SK-N-SH (cell line): ENCODE results near the gene PRDM15. TPM values are rescaled to one million over a fixed set of nuclear protein-coding genes. Genes with fewer than 3 reads are reported as not detected.

Experiments used
- CTCF ChIA-PET: fragments of 300-600, 350-600 bp; formaldehyde crosslinking; extraction: SDS; loops from one replicate; lab custom pipeline; 2021; lab: Yijun Ruan, JAX
- POLR2A ChIA-PET: fragments of 350-600 bp; sonication (Branson Sonifier 250); formaldehyde crosslinking; extraction: SDS; loops from one replicate; lab custom pipeline; 2020; ENCODE audit warnings: antibody characterized with exemption, inconsistent platforms; lab: Yijun Ruan, JAX
- DNase-seq: peaks from one replicate; pipeline ENCODE4 v3.0.0; 2012
- H2AFZ ChIP-seq: fragments of 200-600 bp; sonication (generic); 2 replicates; pipeline ENCODE4 v1.8.1; 2016; ENCODE audit warnings: antibody characterized with exemption, mild to moderate bottlenecking, low read depth
- H3F3A ChIP-seq: fragments of 200-600 bp; sonication (generic); replicated peaks from 2 replicates; pipeline ENCODE3; 2016; ENCODE audit warnings: antibody characterized with exemption, mild to moderate bottlenecking; ENCODE audit not compliant: insufficient read depth
- H3K27ac ChIP-seq, 2 experiments: fragments of 200-500 bp in 1 of 2; fragments of 200-600 bp in 1 of 2; sonication (Bioruptor generic) in 1 of 2; sonication (generic), shearing (Covaris generic) in 1 of 2; 2 replicates each; pipeline versions ENCODE4 v1.5.1 to v1.6.1; 2014 to 2016; ENCODE audit warnings: low read depth in 2 of 2, inconsistent platforms in 1 of 2, low read length in 1 of 2, mild to moderate bottlenecking in 1 of 2, mixed read lengths in 1 of 2
- H3K27me3 ChIP-seq: fragments of 200-600 bp; sonication (generic), shearing (Covaris generic); 2 replicates; pipeline ENCODE4 v1.6.1; 2016; ENCODE audit warnings: mixed run types; ENCODE audit not compliant: insufficient read depth
- H3K36me3 ChIP-seq, 2 experiments: fragments of 200-500 bp in 1 of 2; fragments of 200-600 bp in 1 of 2; sonication (Bioruptor generic) in 1 of 2; sonication (generic) in 1 of 2; replicated peaks in 1 of 2; 2 replicates each; pipeline versions ENCODE3 to v1.5.1; 2014 to 2016; ENCODE audit warnings: low read length in 1 of 2, mild to moderate bottlenecking in 1 of 2; ENCODE audit not compliant: insufficient read depth in 2 of 2, control insufficient read depth in 1 of 2
- H3K4me1 ChIP-seq, 2 experiments: fragments of 200-500 bp in 1 of 2; fragments of 200-600 bp in 1 of 2; sonication (Bioruptor generic) in 1 of 2; sonication (generic), shearing (Covaris generic) in 1 of 2; 2 replicates each; pipeline versions ENCODE4 v1.5.1 to v1.6.1; 2014 to 2016; ENCODE audit warnings: low read depth in 1 of 2, low read length in 1 of 2, mixed run types in 1 of 2; ENCODE audit not compliant: insufficient read depth in 2 of 2, control insufficient read depth in 1 of 2
- H3K4me2 ChIP-seq: fragments of 200-600 bp; sonication (generic), shearing (Covaris generic); 2 replicates; pipeline ENCODE4 v1.6.1; 2017; ENCODE audit warnings: mixed run types
- H3K4me3 ChIP-seq, 2 experiments: fragments of 200-500 bp in 1 of 2; fragments of 200-600 bp in 1 of 2; sonication (Bioruptor generic) in 1 of 2; sonication (generic), shearing (Covaris generic) in 1 of 2; 2 replicates each; pipeline versions ENCODE4 v1.5.1 to v1.8.1; 2014 to 2016; ENCODE audit warnings: low read depth in 2 of 2, inconsistent platforms in 1 of 2, low read length in 1 of 2, mild to moderate bottlenecking in 1 of 2, mixed read lengths in 1 of 2, moderate library complexity in 1 of 2
- H3K79me2 ChIP-seq: fragments of 200-600 bp; sonication (generic); 2 replicates; pipeline ENCODE4 v1.8.1; 2017; ENCODE audit warnings: mild to moderate bottlenecking; ENCODE audit not compliant: insufficient read depth
- H3K9ac ChIP-seq: fragments of 200-600 bp; sonication (generic); 2 replicates; pipeline ENCODE4 v1.6.1; 2017; ENCODE audit warnings: mixed run types
- H3K9me2 ChIP-seq: fragments of 200-600 bp; sonication (generic); 2 replicates; pipeline ENCODE4 v1.6.1; 2017; ENCODE audit warnings: mixed run types
- H3K9me3 ChIP-seq: fragments of 200-600 bp; sonication (generic); 2 replicates; pipeline ENCODE4 v1.6.1; 2017; ENCODE audit warnings: mixed run types, mild to moderate bottlenecking, moderate library complexity
- H4K20me1 ChIP-seq: fragments of 200-600 bp; sonication (generic); 2 replicates; pipeline ENCODE4 v1.6.1; 2017; ENCODE audit warnings: mild to moderate bottlenecking, mixed run types; ENCODE audit not compliant: insufficient read depth
- ELF1 ChIP-seq: IDR thresholded peaks from 2 replicates; pipeline ENCODE4 v1.4.0; 2012
- FOSL2 ChIP-seq: IDR thresholded peaks from 2 replicates; pipeline ENCODE4 v1.4.0; 2012; ENCODE audit warnings: low read depth, mild to moderate bottlenecking, moderate library complexity, borderline replicate concordance
- FOXJ3 ChIP-seq: sonication (generic); formaldehyde crosslinking; IDR thresholded peaks from 2 replicates; pipeline ENCODE4 v1.5.1; 2020; ENCODE audit warnings: mild to moderate bottlenecking, missing genetic modification reagents
- GABPA ChIP-seq: IDR thresholded peaks from 2 replicates; pipeline ENCODE4 v1.4.0; 2012; ENCODE audit warnings: low read depth, mild to moderate bottlenecking
- MAX ChIP-seq: IDR thresholded peaks from 2 replicates; pipeline ENCODE4 v1.4.0; 2012; ENCODE audit warnings: low read depth
- MXI1 ChIP-seq: IDR thresholded peaks from 2 replicates; pipeline ENCODE4 v1.6.1; 2012; ENCODE audit warnings: mild to moderate bottlenecking, low read depth, low read length, improper control_type of control experiment
- NFIC ChIP-seq: IDR thresholded peaks from 2 replicates; pipeline ENCODE4 v1.4.0; 2012; ENCODE audit warnings: borderline replicate concordance
- POLR2AphosphoS5 ChIP-seq: IDR thresholded peaks from 2 replicates; pipeline ENCODE4 v1.6.1; 2012; ENCODE audit warnings: low read depth, low read length
- RAD21 ChIP-seq: IDR thresholded peaks from 2 replicates; pipeline ENCODE4 v1.6.1; 2012; ENCODE audit warnings: mild to moderate bottlenecking, low read length
- RCOR1 ChIP-seq: fragments of 150-350 bp; IDR thresholded peaks from 2 replicates; pipeline ENCODE4 v1.6.1; 2017; ENCODE audit warnings: antibody characterized with exemption, low read length
- REST ChIP-seq: IDR thresholded peaks from 2 replicates; pipeline ENCODE4 v1.6.1; 2012; ENCODE audit warnings: mild to moderate bottlenecking, low read depth, low read length, moderate library complexity
- RFX5 ChIP-seq: IDR thresholded peaks from 2 replicates; pipeline ENCODE4 v1.6.1; 2012; ENCODE audit warnings: mild to moderate bottlenecking, improper control_type of control experiment, low read length
- SIN3A ChIP-seq: IDR thresholded peaks from 2 replicates; pipeline ENCODE4 v1.6.1; 2012; ENCODE audit warnings: low read depth, mild to moderate bottlenecking, low read length, moderate library complexity, borderline replicate concordance
- TAF1 ChIP-seq: IDR thresholded peaks from 2 replicates; pipeline ENCODE4 v1.6.1; 2012; ENCODE audit warnings: low read depth, mild to moderate bottlenecking, low read length, moderate library complexity, borderline replicate concordance
- TCF12 ChIP-seq: IDR thresholded peaks from 2 replicates; pipeline ENCODE4 v1.4.0; 2012
- USF1 ChIP-seq: IDR thresholded peaks from 2 replicates; pipeline ENCODE4 v1.4.0; 2012; ENCODE audit warnings: low read depth, borderline replicate concordance
- USF2 ChIP-seq: fragments of 150-350 bp; IDR thresholded peaks from 2 replicates; pipeline ENCODE4 v1.6.1; 2017; ENCODE audit warnings: antibody characterized with exemption, low read length, low read depth, borderline replicate concordance
- YY1 ChIP-seq: IDR thresholded peaks from 2 replicates; pipeline ENCODE4 v1.4.0; 2012; ENCODE audit warnings: low read depth, mild to moderate bottlenecking
- WGBS: methylation state at CpG from one replicate; pipeline ENCODE4 v1.1.6; 2017; ENCODE audit warnings: low lambda C conversion rate; 5-methylcytosine and 5-hydroxymethylcytosine counted together
- polyA plus RNA-seq, 3 experiments: library from polyadenylated mRNA; depleted of rRNA; stranded (reverse); fragments of >200 nt; gene quantifications; 2 replicates each; pipeline ENCODE4 v1.2.3, GENCODE V29; 2012
- TF ChIP-seq, protein P1 (sequence below): fragments of 200-600 bp; sonication (generic); IDR thresholded peaks from 2 replicates; pipeline ENCODE4 v1.6.1; 2017; ENCODE audit warnings: antibody characterized with exemption, mild to moderate bottlenecking, moderate library complexity

Gene PRDM15
- polyA plus RNA-seq, 1 of the 3 experiments (the other 2 are of a cell fraction): 7.0 TPM

DNA sequence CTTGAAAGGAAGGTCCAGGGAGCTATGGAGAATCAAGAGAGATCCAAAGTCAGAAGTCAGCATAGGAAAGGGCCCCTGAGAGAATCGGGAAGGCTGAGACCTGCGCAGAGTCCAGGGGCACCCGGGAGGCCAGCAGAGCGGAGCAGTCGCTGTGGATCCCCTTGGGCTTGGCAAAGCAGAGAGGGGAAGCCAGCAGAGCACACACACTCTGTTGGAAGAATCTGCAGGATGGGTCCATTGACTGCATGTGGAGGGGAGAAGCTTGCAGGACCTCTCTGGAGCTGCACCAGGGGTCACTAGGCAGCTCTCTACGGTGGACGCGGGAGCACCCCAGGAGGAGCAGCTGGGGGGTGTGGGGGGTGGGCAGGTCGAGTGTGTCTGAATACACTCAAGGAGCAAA, 118.7 kb downstream of the PRDM15 start:
- Histone ChIP-seq H3K9me2 (no peaks in the 10 kb centered on the region), H4K20me1 (no peaks in the 10 kb centered on the region), H2AFZ (no peak overlapping the region), H3K79me2 (peaks cover 16% of the 10 kb centered on the region; the same call in 1 of the 2 replicates), H3K9me3 (no peaks in the 10 kb centered on the region), H3K36me3 (no peaks in the 10 kb centered on the region)
- no peak for DNase-seq
- no peak for TF ChIP-seq POLR2AphosphoS5
- no peak for TF ChIP-seq FOXJ3 (CRISPR knock-in tag)
- no peak for TF ChIP-seq MAX
- TF ChIP-seq YY1: no peak
- TF ChIP-seq RFX5: no peak
- no peak for TF ChIP-seq USF1
- TF ChIP-seq, all 33 proteins: peak for 0
- Histone ChIP-seq H3K9ac (no peak overlapping the region), H3K4me1 (peaks cover 0 to 10% of the 10 kb centered on the region in 2 experiments; a peak in 2 of 4 replicates), H3K4me3 (no peak overlapping the region), H3K4me2 (no peak overlapping the region), H3K27me3 (no peaks in the 10 kb centered on the region), H3K27ac (no peak overlapping the region), H3F3A (no peaks in the 10 kb centered on the region)
- ChIA-PET POLR2A (no interaction called here), CTCF (interaction anchor here (1.4 to 2.0 kb wide), 2 partner anchors 18 to 477 kb away, joined by 4 to 10 read pairs; no protein-coding TSS in a partner anchor)
- WGBS: 90% methylated on average over 9 of the region's 9 CpGs

DNA sequence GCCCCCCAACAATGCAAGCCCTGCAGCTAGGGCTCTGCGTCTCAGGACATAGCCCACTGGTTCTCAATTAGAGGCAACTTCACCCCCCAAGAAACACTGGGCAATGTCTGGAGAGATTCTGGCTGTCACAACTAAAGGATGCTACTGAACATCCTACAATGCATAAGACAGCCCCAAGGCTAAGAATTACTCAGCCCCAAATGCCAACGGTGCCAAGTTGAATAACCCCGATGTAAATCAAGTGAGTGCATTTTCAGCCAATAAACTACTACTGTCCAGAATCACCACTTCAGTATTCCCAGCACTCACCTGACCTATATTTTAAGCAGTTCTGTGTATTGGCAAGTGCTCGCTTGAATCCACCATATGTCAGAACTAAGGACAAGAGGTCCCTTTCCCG, 119.2 kb downstream of the PRDM15 start:
- no peaks in the 10 kb centered on the region for H3F3A ChIP-seq
- H3K79me2 ChIP-seq: peaks cover 11% of the 10 kb centered on the region; the same call in 1 of the 2 replicates
- H3K9ac ChIP-seq: no peak overlapping the region
- H3K9me3 ChIP-seq: no peaks in the 10 kb centered on the region
- no peaks in the 10 kb centered on the region for H3K9me2 ChIP-seq
- peaks cover 0 to 10% of the 10 kb centered on the region in 2 experiments; a peak in 2 of 4 replicates for H3K4me1 ChIP-seq
- DNase-seq: no peak
- 70% methylated on average over 5 of the region's 5 CpGs for WGBS
- H3K27me3 ChIP-seq: no peaks in the 10 kb centered on the region
- ChIA-PET CTCF (interaction anchor here (0.6 to 1.4 kb wide), 2 partner anchors 15 to 477 kb away, joined by 3 to 4 read pairs; no protein-coding TSS in a partner anchor), POLR2A (no interaction called here)
- no peak overlapping the region for H3K27ac ChIP-seq
- no peak overlapping the region for H2AFZ ChIP-seq
- no peak overlapping the region for H3K4me2 ChIP-seq
- no peaks in the 10 kb centered on the region for H3K36me3 ChIP-seq
- H3K4me3 ChIP-seq: no peak overlapping the region
- H4K20me1 ChIP-seq: no peaks in the 10 kb centered on the region
- no peak for TF ChIP-seq REST
- TF ChIP-seq NFIC: no peak
- TF ChIP-seq FOXJ3 (CRISPR knock-in tag): no peak
- no peak for TF ChIP-seq SIN3A
- no peak for TF ChIP-seq USF2
- no peak for TF ChIP-seq TAF1
- no peak for TF ChIP-seq GABPA
- no peak for TF ChIP-seq MAX
- TF ChIP-seq FOSL2: no peak
- TF ChIP-seq RAD21: no peak
- TF ChIP-seq, protein P1, sequence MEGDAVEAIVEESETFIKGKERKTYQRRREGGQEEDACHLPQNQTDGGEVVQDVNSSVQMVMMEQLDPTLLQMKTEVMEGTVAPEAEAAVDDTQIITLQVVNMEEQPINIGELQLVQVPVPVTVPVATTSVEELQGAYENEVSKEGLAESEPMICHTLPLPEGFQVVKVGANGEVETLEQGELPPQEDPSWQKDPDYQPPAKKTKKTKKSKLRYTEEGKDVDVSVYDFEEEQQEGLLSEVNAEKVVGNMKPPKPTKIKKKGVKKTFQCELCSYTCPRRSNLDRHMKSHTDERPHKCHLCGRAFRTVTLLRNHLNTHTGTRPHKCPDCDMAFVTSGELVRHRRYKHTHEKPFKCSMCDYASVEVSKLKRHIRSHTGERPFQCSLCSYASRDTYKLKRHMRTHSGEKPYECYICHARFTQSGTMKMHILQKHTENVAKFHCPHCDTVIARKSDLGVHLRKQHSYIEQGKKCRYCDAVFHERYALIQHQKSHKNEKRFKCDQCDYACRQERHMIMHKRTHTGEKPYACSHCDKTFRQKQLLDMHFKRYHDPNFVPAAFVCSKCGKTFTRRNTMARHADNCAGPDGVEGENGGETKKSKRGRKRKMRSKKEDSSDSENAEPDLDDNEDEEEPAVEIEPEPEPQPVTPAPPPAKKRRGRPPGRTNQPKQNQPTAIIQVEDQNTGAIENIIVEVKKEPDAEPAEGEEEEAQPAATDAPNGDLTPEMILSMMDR: no peak
- TF ChIP-seq ELF1: no peak
- TF ChIP-seq TCF12: no peak
- TF ChIP-seq MXI1: no peak
- no peak for TF ChIP-seq USF1
- no peak for TF ChIP-seq RCOR1
